H7 (cell line): ENCODE measurements around the gene INTS3. TPM values are rescaled to one million over a fixed set of nuclear protein-coding genes. Genes with fewer than 3 reads are reported as not detected.

Experiments
- DNase-seq: peaks from one replicate; pipeline ENCODE4 v3.0.0; 2012
- H3K27me3 ChIP-seq: 2 replicates; pipeline ENCODE4 v1.6.0; 2011; ENCODE audit warnings: mild to moderate bottlenecking, low read length; ENCODE audit not compliant: control insufficient read depth, insufficient read depth
- H3K36me3 ChIP-seq: replicated peaks from 2 replicates; pipeline ENCODE4 v1.5.1; 2011; ENCODE audit warnings: low read length; ENCODE audit not compliant: control insufficient read depth, insufficient read depth
- H3K4me3 ChIP-seq: 2 replicates; pipeline ENCODE4 v1.5.1; 2011; ENCODE audit warnings: low read depth, mild to moderate bottlenecking, control low read depth, low read length, moderate library complexity; ENCODE audit not compliant: insufficient read depth
- total RNA-seq: library from RNA; depleted of rRNA; stranded (reverse); fragments of >200 nt; shearing (Covaris generic); gene quantifications from 2 replicates; pipeline ENCODE4 v1.2.3, GENCODE V29; 2014

Gene INTS3
- total RNA-seq, 1 experiment from 2014 or later, result 58.3 TPM

GRCh38 chr1:153734396-153735089 lies 6.7 kb downstream of the INTS3 start:
- no peaks in the 10 kb centered on the region; the same call in 1 of the 2 replicates for H3K36me3 ChIP-seq
- no peaks in the 10 kb centered on the region for H3K27me3 ChIP-seq
- no peak overlapping the region for H3K4me3 ChIP-seq
- no peak for DNase-seq

GRCh38 chr1:153735090-153735420 lies 7.2 kb downstream of the INTS3 start:
- Histone ChIP-seq H3K4me3 (no peak overlapping the region), H3K36me3 (no peaks in the 10 kb centered on the region; the same call in 1 of the 2 replicates), H3K27me3 (no peaks in the 10 kb centered on the region)
- no peak for DNase-seq

- peaks cover 14% of the 10 kb centered on the region for H3K36me3 ChIP-seq
- no peaks in the 10 kb centered on the region for H3K27me3 ChIP-seq
- no peak for DNase-seq
- no peak overlapping the region for H3K4me3 ChIP-seq
These were observed 14.1 kb downstream of the INTS3 start for GRCh38 chr1:153741986-153742385.

GRCh38 chr1:153742411-153743142 lies 14.7 kb downstream of the INTS3 start:
- no peak overlapping the region for H3K4me3 ChIP-seq
- no peaks in the 10 kb centered on the region for H3K27me3 ChIP-seq
- DNase-seq, result no peak
- H3K36me3 ChIP-seq, result peaks cover 15% of the 10 kb centered on the region

GRCh38 chr1:153745417-153745816 lies 17.6 kb downstream of the INTS3 start:
- H3K36me3 ChIP-seq, result peaks cover 30% of the 10 kb centered on the region
- no peaks in the 10 kb centered on the region for H3K27me3 ChIP-seq
- peak; percentile 84 for DNase-seq
- H3K4me3 ChIP-seq, result no peak overlapping the region

GRCh38 chr1:153746174-153746573 lies 18.3 kb downstream of the INTS3 start:
- DNase-seq, result peak; percentile 52
- no peaks in the 10 kb centered on the region for H3K27me3 ChIP-seq
- H3K4me3 ChIP-seq, result no peak overlapping the region
- H3K36me3 ChIP-seq, result peaks cover 27% of the 10 kb centered on the region

GRCh38 chr1:153748903-153749302 lies 21.1 kb downstream of the INTS3 start:
- peaks cover 34% of the 10 kb centered on the region for H3K36me3 ChIP-seq
- no peak overlapping the region for H3K4me3 ChIP-seq
- no peak for DNase-seq
- no peaks in the 10 kb centered on the region for H3K27me3 ChIP-seq

- peak; percentile 90 for DNase-seq
- Histone ChIP-seq H3K27me3 (no peaks in the 10 kb centered on the region), H3K36me3 (peaks cover 40% of the 10 kb centered on the region), H3K4me3 (no peak overlapping the region)
These were observed 21.7 kb downstream of the INTS3 start for GRCh38 chr1:153749408-153750005.

GRCh38 chr1:153750026-153750995 lies 22.5 kb downstream of the INTS3 start:
- DNase-seq, result peak; percentile 29
- H3K27me3 ChIP-seq, result no peaks in the 10 kb centered on the region
- H3K36me3 ChIP-seq, result peaks cover 40% of the 10 kb centered on the region

GRCh38 chr1:153752072-153752471 lies 24.2 kb downstream of the INTS3 start:
- no peak overlapping the region for H3K4me3 ChIP-seq
- DNase-seq, result no peak
- no peaks in the 10 kb centered on the region for H3K27me3 ChIP-seq
- H3K36me3 ChIP-seq, result peaks cover 42% of the 10 kb centered on the region

More at GRCh38 chr1:153750026-153750995, 22.5 kb downstream of the INTS3 start:
- no peak overlapping the region for H3K4me3 ChIP-seq

- Histone ChIP-seq H3K27me3 (no peaks in the 10 kb centered on the region), H3K4me3 (no peak overlapping the region), H3K36me3 (peaks cover 42% of the 10 kb centered on the region)
- no peak for DNase-seq
These were observed 24.8 kb downstream of the INTS3 start for GRCh38 chr1:153752571-153753195.

GRCh38 chr1:153754266-153754665 lies 26.4 kb downstream of the INTS3 start:
- no peak for DNase-seq
- Histone ChIP-seq H3K36me3 (peaks cover 43% of the 10 kb centered on the region), H3K27me3 (no peaks in the 10 kb centered on the region), H3K4me3 (no peak overlapping the region)

- Histone ChIP-seq H3K36me3 (peaks cover 55% of the 10 kb centered on the region), H3K4me3 (no peak overlapping the region), H3K27me3 (no peaks in the 10 kb centered on the region)
- DNase-seq, result no peak
These were observed 32.6 kb downstream of the INTS3 start for GRCh38 chr1:153760440-153760839.
